HG02981 (cell line): ENCODE results near the gene PSME3IP1.

ENCODE experiments used
- ATAC-seq: cut with Tn5 transposase; IDR thresholded peaks from one replicate; pipeline ENCODE4 v1.9.1; 2021; ENCODE audit warnings: mild to moderate bottlenecking, moderate library complexity; ENCODE audit not compliant: unreplicated experiment

PSME3IP1 gene

DNA sequence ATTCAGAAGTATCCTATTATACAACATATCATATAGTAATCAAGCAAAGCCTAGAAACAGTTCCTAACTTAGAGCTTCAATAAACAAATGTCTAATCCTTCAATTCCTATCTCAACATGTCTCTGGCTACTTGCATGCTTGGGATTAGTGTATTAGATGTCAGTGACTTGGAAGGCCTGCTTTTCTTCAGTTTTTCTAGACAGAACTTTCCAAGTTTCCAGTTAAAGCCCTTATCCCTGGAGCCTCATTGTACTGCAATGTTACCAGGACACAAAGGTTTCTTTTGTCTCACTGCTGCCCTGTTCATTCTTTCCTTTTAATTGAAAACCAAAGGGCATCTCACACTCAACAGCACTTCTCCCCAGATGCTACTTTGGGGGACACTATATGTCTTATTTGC lies 16.5 kb downstream of the PSME3IP1 start:
- ATAC-seq: no peak

GRCh38 chr16:57167953-57168352 lies 17.9 kb downstream of the PSME3IP1 start:
- no peak for ATAC-seq

GRCh38 chr16:57167538-57167937 lies 18.3 kb downstream of the PSME3IP1 start:
- no peak for ATAC-seq

- no peak for ATAC-seq
Observed at GRCh38 chr16:57166951-57167350, 18.9 kb downstream of the PSME3IP1 start.

GRCh38 chr16:57166451-57166850 lies 19.4 kb downstream of the PSME3IP1 start:
- no peak for ATAC-seq

- no peak for ATAC-seq
Observed at GRCh38 chr16:57165938-57166337, 19.9 kb downstream of the PSME3IP1 start.

DNA sequence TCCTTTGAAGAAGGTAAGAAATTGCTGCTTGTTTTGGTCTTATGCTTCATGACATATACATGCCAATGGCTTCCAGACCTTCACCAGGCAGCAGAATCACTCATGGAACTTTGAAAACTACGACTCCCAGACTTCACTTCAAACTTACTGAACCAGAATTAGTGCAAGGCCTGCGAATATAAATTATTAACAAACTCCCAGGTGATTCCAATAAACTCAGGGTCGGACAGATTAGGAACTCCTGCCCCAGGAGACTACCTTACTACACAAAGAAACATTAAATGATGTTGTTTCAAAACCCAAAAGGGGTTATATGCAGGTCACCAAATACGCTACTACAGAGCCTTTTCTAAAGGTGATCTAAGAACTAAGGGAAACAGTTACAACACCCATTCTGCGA lies 20.4 kb downstream of the PSME3IP1 start:
- ATAC-seq: no peak

- no peak for ATAC-seq
Observed at GRCh38 chr16:57163842-57164241, 22.0 kb downstream of the PSME3IP1 start.

DNA sequence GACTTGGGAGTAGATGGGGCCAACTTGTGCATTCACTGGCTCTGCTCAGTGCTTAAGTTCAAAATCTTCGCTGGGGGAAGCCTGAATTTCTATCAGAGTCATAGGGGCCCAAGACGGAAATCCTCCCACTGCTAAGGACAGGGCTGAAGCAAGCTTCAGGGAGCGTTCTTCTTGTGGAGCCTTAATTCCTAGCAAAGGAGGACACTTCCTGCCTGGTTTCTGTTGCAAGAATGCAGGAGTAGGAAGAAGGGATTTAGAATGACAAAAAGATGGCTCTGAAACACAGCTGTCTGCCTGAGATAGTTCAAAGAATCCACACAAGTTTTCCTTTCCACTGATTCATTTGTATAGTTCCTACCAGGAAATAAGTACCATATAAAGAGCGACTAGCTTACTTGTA lies 26.4 kb downstream of the PSME3IP1 start:
- ATAC-seq: no peak

- no peak for ATAC-seq
Observed at GRCh38 chr16:57157533-57157932, 28.3 kb downstream of the PSME3IP1 start.

- ATAC-seq: no peak
Observed at GRCh38 chr16:57156351-57156703, 29.5 kb downstream of the PSME3IP1 start.

GRCh38 chr16:57155702-57156350 lies 30.0 kb downstream of the PSME3IP1 start:
- ATAC-seq: no peak

GRCh38 chr16:57153841-57154240 lies 32.0 kb downstream of the PSME3IP1 start:
- ATAC-seq: no peak

DNA sequence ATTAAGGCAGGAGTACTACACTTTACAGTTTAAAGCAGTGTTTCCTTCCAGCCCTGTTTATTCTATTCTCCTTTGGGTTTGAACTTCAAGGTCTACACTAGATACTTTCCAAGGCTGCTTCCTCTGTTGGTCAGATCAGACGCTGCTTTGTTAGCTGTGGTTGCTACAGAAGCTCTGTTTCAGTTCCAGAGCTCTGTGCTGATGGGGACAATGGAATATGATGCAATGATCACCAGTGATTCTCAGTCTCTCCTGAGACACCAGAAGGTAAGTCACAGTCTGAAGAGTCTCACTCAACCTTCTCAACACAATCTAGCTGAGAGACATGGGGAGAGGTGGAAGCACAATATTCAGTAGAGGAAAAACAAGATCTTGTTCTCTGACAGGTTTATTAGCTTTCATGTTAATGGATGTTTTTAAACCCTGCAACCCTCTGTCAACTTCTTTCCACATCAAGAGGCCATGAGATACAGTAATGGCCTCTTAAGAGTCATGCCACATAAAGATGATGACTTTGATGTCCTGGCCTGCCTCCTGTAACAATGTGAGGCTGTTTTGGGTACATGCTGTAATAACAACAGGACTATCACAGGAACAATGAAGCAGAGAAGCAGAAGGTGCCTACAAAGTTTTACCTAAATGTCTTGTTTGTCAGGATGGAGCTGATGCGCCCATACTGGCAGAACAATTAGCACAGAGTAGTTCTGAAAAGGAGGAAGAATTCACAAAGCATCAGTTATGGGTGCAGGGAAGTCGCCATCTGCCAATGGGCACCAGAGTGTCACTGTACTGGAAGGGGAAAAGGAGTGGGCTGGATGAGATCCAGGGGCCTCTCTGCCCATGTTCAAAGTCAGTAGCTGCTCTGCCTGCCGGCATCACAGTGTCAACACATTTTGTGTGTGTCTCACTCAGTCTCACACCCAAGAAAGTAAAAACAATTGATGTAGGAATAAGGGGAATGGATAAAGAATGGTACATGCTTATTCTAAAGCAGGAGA lies 33.4 kb downstream of the PSME3IP1 start:
- ATAC-seq: no peak

- ATAC-seq: no peak
Observed at GRCh38 chr16:57151369-57151768, 34.5 kb downstream of the PSME3IP1 start.

GRCh38 chr16:57150682-57151330 lies 35.0 kb downstream of the PSME3IP1 start:
- no peak for ATAC-seq

DNA sequence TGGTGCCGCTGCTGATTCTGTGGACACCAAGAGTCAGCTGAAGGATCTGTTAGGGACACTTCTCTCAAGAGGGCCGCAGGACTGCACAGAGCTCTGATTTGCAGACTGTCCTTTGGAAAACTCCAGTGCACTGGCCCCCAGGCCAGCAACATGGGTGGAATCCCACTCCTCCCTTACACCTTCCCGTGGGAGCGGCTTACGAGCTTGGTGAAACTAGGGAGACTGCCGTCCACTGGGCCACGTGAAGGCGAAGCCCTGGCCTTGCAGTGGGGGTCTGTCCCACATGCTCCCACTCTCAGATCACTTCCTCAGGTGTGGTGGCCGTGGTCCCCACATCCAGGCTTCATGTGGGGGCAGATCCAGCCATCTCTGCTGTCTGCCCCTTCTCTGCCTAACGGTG lies 36.4 kb downstream of the PSME3IP1 start:
- ATAC-seq: no peak

GRCh38 chr16:57148481-57148880 lies 37.4 kb downstream of the PSME3IP1 start:
- no peak for ATAC-seq

DNA sequence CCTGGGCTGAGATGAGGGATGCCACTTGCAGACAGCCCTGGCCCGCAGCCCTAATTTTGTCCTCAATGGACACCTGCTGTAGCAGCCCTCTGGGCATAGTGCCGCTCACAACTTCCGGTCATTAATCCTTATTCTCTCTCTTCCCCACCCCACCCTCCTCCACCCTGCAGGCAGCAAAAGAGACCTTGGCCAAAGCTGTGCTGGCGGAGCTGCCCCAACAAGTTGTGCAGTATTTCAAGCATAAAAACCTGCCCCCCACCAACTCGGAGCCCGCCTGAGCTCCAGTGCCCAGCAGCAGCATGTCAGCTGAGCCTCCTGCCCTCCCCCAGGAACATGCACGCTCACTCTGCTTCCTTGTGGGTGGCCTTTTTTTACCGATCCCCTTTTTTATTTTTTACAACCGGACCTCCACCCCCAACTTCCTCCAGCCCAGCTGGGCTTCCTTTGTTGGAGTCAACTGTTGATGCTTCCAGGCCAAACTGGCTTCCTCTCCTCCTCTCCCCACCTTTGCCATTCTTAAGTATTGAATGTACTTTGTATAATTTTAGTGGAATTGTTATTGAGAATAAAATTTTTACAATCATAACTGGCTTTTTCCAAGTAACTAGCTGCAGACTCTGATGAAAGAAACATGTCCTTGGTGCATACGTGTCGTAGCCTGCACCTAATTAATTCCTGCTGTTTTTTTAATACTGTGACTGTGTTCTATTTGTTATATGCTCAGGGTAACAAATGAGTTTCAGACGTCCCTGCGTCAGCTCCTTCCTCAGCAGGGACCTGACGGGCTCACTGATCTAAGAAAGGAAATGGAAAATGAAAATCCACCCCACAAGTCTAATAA lies 38.2 kb downstream of the PSME3IP1 start:
- ATAC-seq: no peak

DNA sequence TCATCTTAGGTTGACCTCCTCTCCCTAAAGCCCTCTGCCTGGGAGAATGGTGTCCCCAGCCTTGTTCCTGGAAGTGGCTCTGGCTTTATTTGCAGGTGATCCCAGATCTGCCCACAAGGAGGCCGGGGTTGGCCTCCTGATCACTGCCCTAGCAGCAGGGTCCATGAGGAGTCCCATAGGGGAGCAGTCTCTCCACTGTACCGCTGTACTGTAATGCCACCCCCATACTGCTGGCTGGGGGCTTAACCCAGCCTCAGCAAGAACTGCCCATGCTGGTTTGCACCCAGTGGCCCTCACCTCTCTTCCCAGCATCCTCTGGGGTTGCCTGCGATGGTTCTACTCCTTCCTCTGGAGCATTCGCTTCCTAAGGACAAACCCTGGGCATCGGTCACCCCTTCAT lies 39.1 kb downstream of the PSME3IP1 start:
- ATAC-seq: no peak
